HG03060 (cell line): Measurements from ENCODE around the gene CACNA1E.
"Not testable (repeated sequence)": the region's sequence is repeated elsewhere in the genome, so short reads cannot be mapped to it uniquely, and the experiment has no call there.

Source experiments
- ATAC-seq: cut with Tn5 transposase; IDR thresholded peaks from one replicate; pipeline ENCODE4 v1.9.1; 2021; ENCODE audit warnings: low read depth, moderate number of reproducible peaks; ENCODE audit not compliant: unreplicated experiment

Gene CACNA1E

DNA sequence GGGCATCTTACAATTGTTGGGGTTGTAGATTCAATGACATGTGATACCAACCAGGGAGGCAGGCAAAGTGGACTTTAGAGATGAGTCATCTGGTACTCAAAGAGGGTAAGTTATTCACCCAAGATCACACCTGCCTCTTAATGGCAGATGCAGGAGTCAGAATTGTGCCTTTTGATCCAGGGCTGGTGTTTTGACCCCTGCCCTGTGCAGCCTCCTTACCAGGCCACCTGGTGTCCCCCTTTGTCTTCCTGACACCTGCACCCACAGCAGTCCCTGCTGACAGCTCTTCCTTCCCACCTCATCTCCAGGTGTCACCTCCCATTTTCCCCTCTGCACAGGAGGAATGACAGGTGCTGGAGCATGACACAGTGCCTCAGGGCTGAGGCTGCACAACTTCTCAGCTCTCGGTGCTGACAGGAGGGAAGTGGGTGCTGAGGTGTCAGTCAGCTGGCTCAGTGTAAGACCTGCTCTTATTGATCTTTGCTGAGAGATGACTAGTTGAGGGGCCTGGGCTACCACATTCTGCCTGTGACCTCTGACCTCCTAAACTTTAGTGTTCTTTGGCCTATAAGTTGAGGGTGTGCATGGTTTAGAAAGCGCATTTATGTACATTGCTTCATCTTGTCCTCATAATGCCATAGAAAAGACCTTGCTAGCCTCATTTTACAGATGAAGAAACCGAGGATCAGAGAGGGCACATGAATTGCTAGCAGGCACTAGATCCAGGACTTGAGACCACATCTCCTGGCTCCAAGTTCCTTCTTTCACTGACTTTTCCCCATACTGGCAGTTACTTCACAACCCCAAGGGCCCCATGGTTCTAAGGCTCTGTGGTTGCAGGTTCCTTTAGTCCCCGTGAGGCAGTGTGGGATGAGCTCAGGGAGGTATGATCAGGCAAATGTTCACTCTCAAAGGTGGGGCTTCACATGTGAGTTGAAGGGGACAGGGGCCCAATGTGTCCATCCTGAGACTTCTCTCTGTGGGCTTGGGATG is 31.3 kb downstream of the CACNA1E start:
- ATAC-seq, result peak; percentile 68

DNA sequence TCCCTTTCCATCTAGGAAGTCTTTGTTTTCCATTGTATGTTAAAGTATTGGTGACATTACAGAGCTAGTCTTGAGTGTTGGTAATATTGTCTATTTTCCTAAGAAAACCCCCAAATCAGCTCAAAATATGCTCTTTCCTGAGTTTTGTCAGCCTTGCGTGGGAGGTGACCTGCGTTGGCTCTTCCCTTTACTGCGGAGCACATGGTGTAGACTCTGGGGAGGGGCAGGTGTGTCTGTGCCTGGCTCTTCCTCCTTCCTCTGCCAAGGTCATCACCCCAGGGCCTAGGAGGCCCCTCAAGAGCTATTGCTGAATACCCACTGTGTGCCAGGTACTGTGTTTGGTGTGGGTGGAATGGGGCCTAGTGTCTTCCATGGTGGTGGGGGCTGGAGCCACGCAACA is 33.4 kb downstream of the CACNA1E start:
- ATAC-seq, result no peak

DNA sequence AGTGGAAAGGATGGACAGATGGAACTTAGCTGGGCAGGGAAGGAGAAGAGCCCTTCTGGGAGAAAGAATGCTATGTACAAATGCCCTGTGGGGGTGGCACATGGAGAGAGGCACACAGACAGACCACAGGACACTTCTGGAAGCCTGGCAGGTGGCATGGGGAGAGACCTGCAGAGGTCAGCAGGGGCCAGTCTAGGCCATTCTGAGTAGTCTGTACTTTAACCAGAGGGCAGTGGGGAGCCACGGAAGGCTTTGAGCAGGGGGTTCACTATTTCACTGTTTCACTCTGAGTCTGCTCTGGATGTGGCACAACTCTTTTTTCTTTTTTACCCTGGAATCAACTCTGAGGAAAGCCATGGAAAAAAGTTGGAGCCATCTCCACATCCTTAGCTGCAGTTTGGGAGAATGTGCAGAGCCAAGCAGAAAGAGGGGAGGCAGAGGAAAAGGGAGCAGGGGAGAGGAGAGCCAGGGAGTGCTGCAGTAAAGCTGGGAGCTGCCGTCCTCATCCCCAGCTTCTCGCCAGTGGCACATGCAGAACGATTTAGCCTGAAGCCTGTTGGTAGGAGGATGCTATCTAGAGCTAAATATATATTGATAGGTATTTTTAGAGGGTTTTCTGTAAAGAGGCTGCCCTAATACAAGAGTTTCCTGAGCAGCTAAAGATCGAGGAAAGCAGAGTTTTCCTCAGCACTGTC is 34.0 kb downstream of the CACNA1E start:
- ATAC-seq, result no peak

DNA sequence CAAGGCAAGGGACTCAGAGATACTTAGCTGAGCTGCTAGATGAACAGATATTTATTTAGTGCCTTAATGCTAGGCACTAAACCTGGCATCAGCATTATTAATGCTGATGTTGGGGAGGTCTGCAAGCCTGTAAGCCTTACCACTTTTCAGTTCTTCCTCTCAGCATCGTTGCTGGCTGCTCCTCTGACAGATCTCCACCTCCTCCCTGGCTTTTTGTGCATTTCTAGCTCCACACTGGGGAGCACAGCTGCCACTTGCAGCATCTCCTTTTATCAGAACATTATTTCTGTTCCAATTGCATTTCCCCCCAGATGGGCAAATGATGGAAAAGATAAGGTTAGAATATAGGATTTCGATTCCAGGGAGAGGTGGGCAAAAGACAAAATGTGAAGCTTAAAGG is 34.8 kb downstream of the CACNA1E start:
- no peak for ATAC-seq

DNA sequence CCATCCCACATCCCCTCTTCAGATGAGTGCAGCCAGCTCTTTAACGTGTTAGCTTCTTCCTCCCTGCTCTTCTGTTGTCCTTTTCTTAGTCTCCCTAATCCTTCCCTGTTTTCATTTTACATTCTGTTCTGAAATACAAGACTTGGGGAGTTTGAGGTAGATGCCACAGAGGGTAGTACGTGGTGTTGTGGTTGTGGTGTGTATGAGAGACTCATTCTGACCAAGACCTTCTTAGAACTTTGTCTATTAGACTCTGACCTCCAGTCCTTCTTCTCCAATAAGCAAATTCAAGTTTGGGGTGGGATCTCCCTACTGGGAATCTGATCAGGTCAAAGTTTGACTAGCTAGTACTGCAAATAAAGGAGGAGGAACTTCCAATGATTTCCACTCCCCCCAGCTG is 39.5 kb downstream of the CACNA1E start:
- no peak for ATAC-seq

DNA sequence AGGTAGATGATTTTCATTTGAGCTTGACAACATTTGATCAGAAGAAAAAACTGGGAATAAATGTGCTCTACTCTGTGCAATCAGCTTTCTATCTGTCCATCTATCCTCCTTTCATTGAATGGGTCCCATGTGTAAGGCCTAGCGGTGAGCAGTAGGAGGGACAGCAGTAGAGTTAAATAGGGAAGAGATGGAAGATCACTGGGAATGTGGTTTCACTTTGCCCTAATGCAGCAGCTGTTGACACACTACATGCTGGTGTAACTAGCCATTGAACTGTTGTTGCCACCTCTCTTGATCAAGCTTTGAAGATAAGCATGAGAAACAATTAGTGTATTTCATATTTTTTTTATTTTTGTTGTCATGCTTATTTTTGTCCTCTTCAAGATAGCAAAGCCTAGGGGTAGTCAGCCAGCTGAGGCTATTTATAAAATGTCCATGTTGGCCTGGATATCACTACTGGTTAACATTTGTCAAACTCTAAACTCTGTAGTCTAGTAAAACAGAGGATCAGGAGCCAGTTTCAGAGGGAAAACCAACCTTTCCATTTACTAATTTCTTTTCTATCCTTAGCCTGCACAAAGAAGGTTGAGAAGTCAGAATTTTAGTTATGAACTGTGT is 41.9 kb downstream of the CACNA1E start:
- ATAC-seq, result no peak

DNA sequence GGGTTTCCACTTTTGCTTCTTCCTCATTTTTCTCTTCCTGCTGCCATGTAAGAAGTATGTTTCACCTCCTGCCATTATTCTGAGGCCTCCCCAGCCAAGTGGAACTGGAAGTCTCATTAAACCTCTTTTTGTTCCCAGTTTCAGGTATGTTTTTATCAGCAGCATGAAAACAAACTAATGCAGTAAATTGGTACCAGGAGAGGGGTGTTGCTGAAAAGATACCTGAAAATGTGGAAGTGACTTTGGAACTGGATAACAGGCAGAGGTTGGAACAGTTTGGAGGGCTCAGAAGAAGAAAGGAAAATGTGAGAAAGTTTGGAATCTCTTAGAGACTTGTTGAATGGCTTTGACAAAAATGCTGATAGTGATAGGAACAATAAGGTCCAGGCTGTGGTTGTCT is 44.9 kb downstream of the CACNA1E start:
- not testable (repeated sequence) for ATAC-seq

DNA sequence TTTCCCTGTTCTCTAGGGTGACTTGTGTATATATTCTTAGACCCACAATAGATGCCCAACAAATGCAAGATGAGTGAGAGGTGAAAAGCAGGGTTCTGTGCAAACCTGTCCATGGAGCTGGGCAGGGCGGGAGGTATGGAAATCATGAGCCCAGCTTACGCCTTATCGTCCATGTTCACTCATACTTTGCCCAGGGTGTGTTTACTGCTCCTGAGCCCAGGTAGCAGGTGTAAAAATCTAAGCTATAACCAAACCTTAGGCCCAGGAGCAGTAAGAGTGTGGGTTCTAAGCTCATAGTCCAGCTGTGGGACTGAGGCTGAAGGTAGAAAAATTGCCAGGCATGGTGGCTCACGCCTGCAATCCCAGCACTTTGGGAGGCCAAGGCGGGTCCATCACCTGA is 48.1 kb downstream of the CACNA1E start:
- ATAC-seq, result no peak

DNA sequence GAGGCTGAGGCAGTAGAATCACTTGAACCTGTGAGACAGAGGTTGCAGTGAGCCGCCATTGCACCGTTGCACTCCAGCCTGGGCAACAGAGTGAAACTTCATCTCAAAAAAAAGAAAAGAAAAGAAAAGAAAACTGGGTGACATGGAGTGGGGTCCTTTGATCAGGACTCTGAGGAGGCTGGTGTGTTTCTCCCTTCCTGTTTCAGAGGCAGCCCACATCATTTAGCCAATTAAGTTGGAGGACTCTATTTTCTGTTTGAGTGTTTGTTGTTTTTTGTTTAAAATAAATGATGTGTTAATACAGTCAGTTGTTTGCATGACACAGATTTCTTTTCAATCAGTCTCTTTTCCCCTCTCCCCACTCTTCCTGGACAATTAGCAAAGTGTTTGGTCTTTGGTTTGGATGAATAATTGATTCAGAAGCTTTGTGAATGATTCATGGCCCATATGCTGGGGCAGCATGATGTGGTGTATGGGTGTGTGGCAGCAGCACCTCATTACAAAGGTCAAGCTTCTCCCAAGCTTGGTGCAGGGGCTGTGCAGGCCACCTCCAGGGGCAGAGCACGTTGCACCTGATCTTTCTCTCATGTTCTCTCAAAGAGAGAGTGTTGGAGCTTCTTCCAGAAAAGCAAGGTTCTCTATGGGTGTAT is 48.8 kb downstream of the CACNA1E start:
- no peak for ATAC-seq

DNA sequence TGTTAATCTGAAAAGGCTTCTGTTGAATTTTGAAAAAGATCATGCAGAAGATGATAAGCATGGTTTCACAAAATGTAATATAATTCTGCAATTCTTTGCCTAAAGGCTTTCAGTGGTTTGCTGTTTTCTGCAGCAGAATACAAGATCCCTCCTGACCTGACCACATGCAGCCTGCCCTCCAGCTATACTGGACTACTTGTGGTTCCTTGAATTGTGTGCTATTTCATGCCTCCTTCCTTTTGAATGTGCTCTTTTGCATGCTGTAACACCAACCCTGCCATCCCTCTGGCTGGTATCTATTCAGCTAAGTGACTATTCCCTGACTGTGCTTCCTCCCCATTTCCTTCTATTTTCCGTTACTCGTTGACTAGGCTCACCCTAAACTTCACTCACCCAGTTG is 55.5 kb downstream of the CACNA1E start:
- ATAC-seq, result no peak

DNA sequence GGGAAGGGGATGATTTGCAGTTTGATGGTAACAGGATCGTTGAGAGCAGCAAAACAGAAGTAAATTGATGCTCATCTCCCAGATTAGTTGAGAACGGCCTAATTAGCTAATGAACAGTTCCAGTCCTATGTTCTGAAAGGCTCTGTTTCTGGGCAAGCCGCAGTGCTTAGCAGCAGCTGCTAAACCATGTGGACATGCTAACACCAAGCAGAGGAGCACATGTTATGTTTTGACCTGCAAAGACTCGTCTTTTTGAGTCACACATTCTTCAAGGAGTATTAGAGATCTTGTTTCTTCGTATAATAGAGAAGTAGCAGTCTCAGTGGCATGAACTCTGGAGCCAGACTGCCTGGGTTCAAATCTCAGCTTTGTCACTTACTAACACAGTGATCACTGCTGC is 58.1 kb downstream of the CACNA1E start:
- ATAC-seq, result no peak

DNA sequence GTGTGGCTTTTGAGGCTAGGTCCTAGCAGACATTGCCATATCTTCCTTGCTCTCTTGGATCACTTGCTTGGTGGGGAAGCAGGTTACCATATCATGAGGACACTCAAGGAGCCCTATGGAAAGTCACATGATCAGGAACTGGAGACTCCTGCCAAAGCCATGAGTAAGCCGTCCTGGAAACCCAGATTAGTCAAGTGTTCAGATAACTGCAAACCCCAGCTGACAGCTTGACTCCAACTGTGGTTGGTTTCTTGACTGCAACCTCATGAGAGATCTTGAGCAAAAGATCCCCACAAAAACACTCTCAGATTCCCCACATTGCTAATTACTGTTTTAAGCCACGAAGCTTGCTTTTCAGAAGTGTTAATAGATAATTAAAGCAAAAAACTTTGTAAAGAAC is 58.6 kb downstream of the CACNA1E start:
- no peak for ATAC-seq

DNA sequence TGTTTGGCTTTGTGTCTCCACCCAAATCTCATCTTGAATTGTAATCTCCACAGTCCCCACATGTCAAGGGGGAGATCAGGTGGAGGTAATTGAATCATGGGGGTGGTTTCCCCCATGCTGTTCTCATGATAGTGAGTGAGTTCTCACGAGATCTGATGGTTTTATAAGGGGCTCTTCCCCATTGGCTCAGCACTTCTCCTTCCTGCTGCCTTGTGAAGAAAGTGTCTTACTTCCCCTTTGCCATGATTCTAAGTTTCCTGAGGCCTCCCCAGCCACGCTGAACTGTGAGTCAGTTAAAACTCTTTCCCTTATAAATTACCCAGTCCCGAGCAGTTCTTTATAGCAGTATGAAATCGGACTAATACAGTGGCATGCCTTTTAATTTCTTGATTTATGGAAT is 59.1 kb downstream of the CACNA1E start:
- not testable (repeated sequence) for ATAC-seq

DNA sequence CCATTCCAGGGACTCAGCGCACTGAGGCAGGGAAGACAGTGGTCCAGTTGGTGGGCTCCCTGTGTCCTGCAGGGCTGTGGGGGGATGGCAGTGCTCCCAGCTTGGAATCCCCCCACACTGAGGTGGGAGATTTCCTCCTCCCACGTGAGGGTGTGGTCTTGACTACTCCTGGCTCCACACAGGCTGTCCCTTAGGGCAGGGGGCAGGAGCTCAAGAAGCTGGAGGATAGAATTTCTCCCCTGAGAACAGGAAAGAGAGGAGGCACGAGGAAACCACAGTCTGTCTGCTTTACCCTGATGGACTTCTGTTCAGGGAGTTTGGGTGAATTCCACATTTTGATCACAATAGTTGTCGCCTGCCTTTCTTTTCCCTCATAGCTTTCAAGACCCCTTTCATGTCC is 62.1 kb downstream of the CACNA1E start:
- ATAC-seq, result no peak

DNA sequence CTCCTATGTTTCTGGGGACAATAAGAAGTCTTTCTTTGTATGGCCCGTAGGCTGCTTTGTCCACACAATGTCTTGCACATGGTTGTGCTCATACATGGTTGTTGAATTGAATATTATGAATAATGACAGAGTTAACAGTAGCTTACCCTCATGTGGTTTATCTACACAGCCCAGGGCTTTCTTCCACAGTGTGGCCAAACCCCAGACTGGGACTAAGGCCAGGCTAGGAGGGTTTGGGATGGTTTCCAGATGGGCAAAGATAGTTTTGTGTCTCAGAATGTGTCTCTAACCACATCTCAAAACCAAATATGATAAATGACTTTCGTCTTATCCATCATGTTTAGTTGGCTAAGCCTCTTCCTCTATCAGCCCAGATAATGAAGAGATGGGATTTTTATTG is 65.2 kb downstream of the CACNA1E start:
- ATAC-seq, result no peak

DNA sequence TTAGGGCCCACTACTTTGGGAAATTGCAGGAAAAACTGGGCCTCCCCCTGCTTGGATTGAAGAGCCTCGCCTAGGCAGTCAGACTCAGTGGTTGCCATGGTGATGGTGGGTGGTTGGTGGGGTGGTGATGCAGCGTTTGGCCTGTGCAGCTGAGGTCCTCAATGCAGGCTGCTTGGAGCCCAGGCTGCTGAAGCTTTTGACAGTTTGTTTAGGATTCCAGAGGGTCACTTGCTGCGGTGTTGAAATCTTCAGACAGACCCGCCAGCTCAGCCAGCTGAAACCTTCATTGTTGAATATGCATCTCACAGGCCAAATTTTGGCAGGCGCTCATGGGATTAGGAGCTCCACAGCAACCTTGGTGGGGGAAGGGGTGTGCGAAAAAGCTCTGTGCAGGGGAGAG is 67.9 kb downstream of the CACNA1E start:
- no peak for ATAC-seq

DNA sequence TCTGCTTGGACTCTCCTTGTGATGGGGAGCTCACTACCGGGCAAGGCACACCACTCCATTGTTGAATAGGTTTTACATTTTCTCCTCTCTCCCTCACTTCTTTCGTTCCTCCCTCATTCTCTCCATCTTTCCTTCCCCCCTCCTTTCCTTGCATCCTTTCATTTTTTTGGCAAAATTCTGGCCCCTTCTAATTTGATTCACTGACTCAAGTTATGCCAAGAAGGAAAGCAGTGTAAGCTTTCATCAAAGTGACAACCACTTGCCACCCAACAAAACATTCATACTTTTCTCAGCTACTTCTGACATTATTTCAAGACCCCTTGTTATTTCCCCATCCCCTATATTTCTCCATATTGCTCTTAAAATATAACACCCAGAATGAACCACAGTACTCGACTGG is 68.4 kb downstream of the CACNA1E start:
- no peak for ATAC-seq

DNA sequence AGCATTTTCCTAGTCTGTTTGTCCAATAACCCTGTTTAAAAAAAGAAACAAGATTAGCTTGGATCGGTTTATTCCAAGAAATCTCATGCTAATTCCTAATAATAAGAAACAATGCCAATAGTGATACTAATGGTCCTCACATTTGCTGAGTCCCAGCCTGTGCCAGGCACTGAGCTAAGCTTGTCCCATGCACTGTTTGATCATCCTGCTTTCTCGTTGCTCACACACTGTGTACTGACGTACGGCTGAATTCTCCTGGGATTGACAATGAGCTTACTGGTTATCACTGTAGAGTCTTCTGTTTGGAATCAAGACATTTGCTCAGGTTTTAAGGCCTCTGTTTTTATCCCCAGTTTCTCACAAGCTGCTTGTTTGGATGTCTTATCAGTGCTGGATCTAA is 71.1 kb downstream of the CACNA1E start:
- no peak for ATAC-seq

DNA sequence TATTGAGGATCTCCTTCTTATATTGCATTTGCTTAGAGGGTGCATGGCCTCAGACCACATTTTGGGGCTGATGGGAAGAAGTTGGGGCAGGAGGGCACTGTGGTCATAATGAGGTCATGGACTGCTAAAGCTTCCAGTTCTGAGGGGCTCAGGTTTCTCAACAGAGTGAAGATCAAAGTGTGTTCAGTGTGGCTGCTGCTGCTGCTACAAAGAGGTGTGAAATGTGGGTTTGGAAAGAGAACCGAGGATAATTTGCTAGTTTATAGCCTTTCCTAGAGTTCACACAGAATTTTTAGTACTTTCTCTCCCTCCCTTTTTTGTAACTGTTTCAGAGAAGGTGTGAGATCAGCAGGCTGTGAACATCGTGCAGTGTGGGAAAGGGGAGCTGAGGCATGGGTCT is 73.3 kb downstream of the CACNA1E start:
- no peak for ATAC-seq

DNA sequence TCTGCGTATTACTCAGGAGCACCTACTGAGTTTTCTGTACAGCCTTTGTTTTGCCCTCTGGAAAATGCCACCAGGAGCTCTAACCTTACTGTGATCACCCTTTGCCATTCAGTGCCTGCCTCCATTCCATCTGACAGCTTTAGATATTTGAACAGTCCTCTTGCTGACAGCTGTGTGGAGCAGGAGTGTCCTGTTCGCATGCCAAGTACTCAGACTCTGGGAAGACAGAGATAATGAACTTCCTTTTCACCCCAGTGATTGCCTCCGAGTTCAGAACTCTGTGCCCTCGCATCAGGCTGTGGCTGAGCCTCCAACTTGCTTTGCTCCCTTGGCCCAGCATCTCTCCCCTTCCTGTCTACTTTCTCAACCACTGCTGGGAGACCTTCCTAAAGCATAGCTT is 74.0 kb downstream of the CACNA1E start:
- ATAC-seq, result no peak

DNA sequence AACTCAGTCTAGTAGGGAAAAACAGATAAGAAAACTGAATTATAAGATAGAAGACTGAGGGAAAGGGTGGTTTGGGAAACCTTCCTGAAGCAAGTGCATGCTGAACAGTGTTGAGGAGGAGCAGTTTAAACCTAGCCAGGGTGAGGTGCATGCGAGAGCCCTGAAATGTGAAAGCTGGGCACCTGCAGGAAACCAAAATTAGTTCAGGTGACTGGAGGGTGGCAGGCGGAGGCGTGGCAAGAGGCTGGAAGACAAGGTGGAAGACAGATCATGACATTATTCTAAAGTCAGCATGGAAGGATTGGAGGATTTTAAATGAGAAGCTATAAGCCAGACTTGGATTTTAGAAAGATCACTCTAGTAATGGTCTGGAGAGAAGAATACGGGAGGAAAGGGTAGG is 75.1 kb downstream of the CACNA1E start:
- no peak for ATAC-seq
